ENCODE measurements around the gene CALHM6. TPM values are rescaled to one million over a fixed set of nuclear protein-coding genes. Genes with fewer than 3 reads are reported as not detected.
"Not testable (repeated sequence)": the region's sequence is repeated elsewhere in the genome, so short reads cannot be mapped to it uniquely, and the experiment has no call there.

CALHM6 gene
- total RNA-seq, 4 donors from 2014 or later = 1.6 to 9.5 (median 5.3) TPM

GRCh38 chr6:116491610-116492330 is 30.6 kb downstream of the CALHM6 start:
- DNase-seq (ENCODE audit: low spot score) (no peak), ATAC-seq (ENCODE audit: low FRiP score) (no peak)
- TF ChIP-seq CTCF (IDR thresholded peaks at IDR 0.05) = no peak

- DNase-seq (ENCODE audit: low spot score) (no peak), ATAC-seq (ENCODE audit: low FRiP score) (no peak)
- no peak for TF ChIP-seq CTCF (IDR thresholded peaks at IDR 0.05)
Measured at GRCh38 chr6:116492331-116493067, 31.3 kb downstream of the CALHM6 start.

GRCh38 chr6:116495161-116495560 is 34.0 kb downstream of the CALHM6 start:
- ATAC-seq (ENCODE audit: low FRiP score); DNase-seq (ENCODE audit: low spot score): not testable (repeated sequence)

GRCh38 chr6:116497113-116497676 is 36.0 kb downstream of the CALHM6 start:
- DNase-seq (ENCODE audit: low spot score) (no peak), ATAC-seq (ENCODE audit: low FRiP score) (no peak)
- TF ChIP-seq CTCF (IDR thresholded peaks at IDR 0.05) = no peak

GRCh38 chr6:116500969-116501433 is 39.8 kb downstream of the CALHM6 start:
- DNase-seq (ENCODE audit: low spot score) (no peak), ATAC-seq (ENCODE audit: low FRiP score) (no peak)
- no peak for TF ChIP-seq CTCF (IDR thresholded peaks at IDR 0.05)

GRCh38 chr6:116507324-116507723 is 46.1 kb downstream of the CALHM6 start:
- no peak for ATAC-seq (ENCODE audit: low FRiP score)
- no peak for DNase-seq (ENCODE audit: low spot score)
- TF ChIP-seq CTCF (IDR thresholded peaks at IDR 0.05) = no peak

- no peak for TF ChIP-seq CTCF (IDR thresholded peaks at IDR 0.05)
- ATAC-seq (ENCODE audit: low FRiP score) (no peak), DNase-seq (ENCODE audit: low spot score) (no peak)
Measured at GRCh38 chr6:116508527-116508926, 47.4 kb downstream of the CALHM6 start.

All from omental fat pad (tissue), 4 donors.